Mesenchymal stem cell (in vitro differentiated cells and primary cell): Measurements from ENCODE around the gene ALDH1A3.

ENCODE experiments used
- DNase-seq: peaks from one replicate; pipeline ENCODE4 v3.0.0-alpha.2; 2013
- H2AFZ ChIP-seq: one replicate; pipeline ENCODE4 v1.6.1; 2013; ENCODE audit warnings: low read depth, mild to moderate bottlenecking, control low read depth, inconsistent platforms, low read length, moderate library complexity
- H2AK5ac ChIP-seq: 2 replicates; pipeline ENCODE4 v1.6.1; 2013; ENCODE audit warnings: low read length, moderate library complexity, mild to moderate bottlenecking, inconsistent platforms; ENCODE audit not compliant: severe bottlenecking
- H2BK120ac ChIP-seq: one replicate; pipeline ENCODE4 v1.6.1; 2013; ENCODE audit warnings: low read depth, mild to moderate bottlenecking, inconsistent platforms, low read length, moderate library complexity
- H2BK12ac ChIP-seq, 2 experiments: one replicate each; pipeline ENCODE4 v1.6.1; 2013; ENCODE audit warnings: inconsistent platforms in 2 of 2, low read length in 2 of 2, mild to moderate bottlenecking in 2 of 2, moderate library complexity in 2 of 2, control low read depth in 1 of 2
- H2BK15ac ChIP-seq: one replicate; pipeline ENCODE4 v1.6.1; 2013; ENCODE audit warnings: mild to moderate bottlenecking, low read depth, inconsistent platforms; ENCODE audit not compliant: poor library complexity, severe bottlenecking
- H2BK5ac ChIP-seq: 2 replicates; pipeline ENCODE4 v1.6.1; 2013; ENCODE audit warnings: low read depth, mild to moderate bottlenecking, low read length, control low read depth, inconsistent platforms; ENCODE audit not compliant: poor library complexity, severe bottlenecking
- H3K14ac ChIP-seq, 2 experiments: one replicate each; pipeline ENCODE4 v1.6.1; 2013; ENCODE audit warnings: inconsistent platforms in 2 of 2, low read length in 2 of 2, control low read depth in 1 of 2, mild to moderate bottlenecking in 1 of 2, moderate library complexity in 1 of 2
- H3K18ac ChIP-seq, 2 experiments: one replicate each; pipeline ENCODE4 v1.6.1; 2013; ENCODE audit warnings: inconsistent platforms in 2 of 2, low read length in 2 of 2, control low read depth in 1 of 2, low read depth in 1 of 2, mild to moderate bottlenecking in 1 of 2
- H3K23ac ChIP-seq, 2 experiments: one replicate each; pipeline ENCODE4 v1.6.1; 2013; ENCODE audit warnings: inconsistent platforms in 2 of 2, low read length in 2 of 2, mild to moderate bottlenecking in 2 of 2, moderate library complexity in 2 of 2, control low read depth in 1 of 2
- H3K27ac ChIP-seq: 2 replicates; pipeline ENCODE4 v1.5.1; 2013; ENCODE audit warnings: mild to moderate bottlenecking, moderate library complexity, low read length, control low read depth, inconsistent platforms; ENCODE audit not compliant: poor library complexity, severe bottlenecking
- H3K27me3 ChIP-seq, 2 experiments: 2 replicates each; pipeline versions ENCODE4 v1.6.1 to v1.7.0; 2013; ENCODE audit warnings: low read length in 2 of 2, mild to moderate bottlenecking in 2 of 2, moderate library complexity in 2 of 2, control low read depth in 1 of 2, inconsistent platforms in 1 of 2; ENCODE audit not compliant: control insufficient read depth in 1 of 2, insufficient read depth in 1 of 2
- H3K36me3 ChIP-seq, 2 experiments: 2 replicates each; pipeline versions ENCODE4 v1.6.1 to v1.7.0; 2013; ENCODE audit warnings: low read length in 2 of 2, control low read depth in 1 of 2, inconsistent platforms in 1 of 2, low read depth in 1 of 2, mild to moderate bottlenecking in 1 of 2; ENCODE audit not compliant: insufficient read depth in 2 of 2, control insufficient read depth in 1 of 2
- H3K4ac ChIP-seq, 2 experiments: one replicate each; pipeline ENCODE4 v1.6.1; 2013; ENCODE audit warnings: inconsistent platforms in 2 of 2, low read length in 2 of 2, mild to moderate bottlenecking in 2 of 2, moderate library complexity in 2 of 2, control low read depth in 1 of 2, low read depth in 1 of 2
- H3K4me1 ChIP-seq: 2 replicates; pipeline ENCODE4 v1.6.1; 2013; ENCODE audit warnings: low read depth, low read length, control low read depth; ENCODE audit not compliant: control insufficient read depth, insufficient read depth
- H3K4me2 ChIP-seq: 2 replicates; pipeline ENCODE4 v1.6.1; 2013; ENCODE audit warnings: low read length, mild to moderate bottlenecking, inconsistent platforms; ENCODE audit not compliant: poor library complexity, severe bottlenecking
- H3K4me3 ChIP-seq, 2 experiments: 2 replicates each; pipeline versions ENCODE4 v1.5.1 to v1.7.0; 2013; ENCODE audit warnings: low read length in 2 of 2, mild to moderate bottlenecking in 2 of 2, control low read depth in 1 of 2, low read depth in 1 of 2; ENCODE audit not compliant: insufficient read depth in 1 of 2
- H3K79me1 ChIP-seq: replicated peaks from 2 replicates; pipeline ENCODE4 v1.6.1; 2013; ENCODE audit warnings: mild to moderate bottlenecking, control low read depth, low read length, inconsistent platforms; ENCODE audit not compliant: poor library complexity, severe bottlenecking
- H3K9ac ChIP-seq: 2 replicates; pipeline ENCODE4 v1.7.0; 2013; ENCODE audit warnings: mild to moderate bottlenecking, low read length, moderate library complexity
- H3K9me3 ChIP-seq: 2 replicates; pipeline ENCODE4 v1.7.0; 2013; ENCODE audit warnings: mild to moderate bottlenecking, low read length; ENCODE audit not compliant: control insufficient read depth
- H4K8ac ChIP-seq: one replicate; pipeline ENCODE4 v1.6.1; 2013; ENCODE audit warnings: inconsistent platforms, mild to moderate bottlenecking, low read length, moderate library complexity
- H4K91ac ChIP-seq: one replicate; pipeline ENCODE4 v1.6.1; 2013; ENCODE audit warnings: mild to moderate bottlenecking, low read length, inconsistent platforms
- WGBS: methylation state at CpG from one replicate; pipeline ENCODE4 v1.1.7; 2013; ENCODE audit warnings: mixed read lengths; 5-methylcytosine and 5-hydroxymethylcytosine counted together

ALDH1A3 gene

DNA sequence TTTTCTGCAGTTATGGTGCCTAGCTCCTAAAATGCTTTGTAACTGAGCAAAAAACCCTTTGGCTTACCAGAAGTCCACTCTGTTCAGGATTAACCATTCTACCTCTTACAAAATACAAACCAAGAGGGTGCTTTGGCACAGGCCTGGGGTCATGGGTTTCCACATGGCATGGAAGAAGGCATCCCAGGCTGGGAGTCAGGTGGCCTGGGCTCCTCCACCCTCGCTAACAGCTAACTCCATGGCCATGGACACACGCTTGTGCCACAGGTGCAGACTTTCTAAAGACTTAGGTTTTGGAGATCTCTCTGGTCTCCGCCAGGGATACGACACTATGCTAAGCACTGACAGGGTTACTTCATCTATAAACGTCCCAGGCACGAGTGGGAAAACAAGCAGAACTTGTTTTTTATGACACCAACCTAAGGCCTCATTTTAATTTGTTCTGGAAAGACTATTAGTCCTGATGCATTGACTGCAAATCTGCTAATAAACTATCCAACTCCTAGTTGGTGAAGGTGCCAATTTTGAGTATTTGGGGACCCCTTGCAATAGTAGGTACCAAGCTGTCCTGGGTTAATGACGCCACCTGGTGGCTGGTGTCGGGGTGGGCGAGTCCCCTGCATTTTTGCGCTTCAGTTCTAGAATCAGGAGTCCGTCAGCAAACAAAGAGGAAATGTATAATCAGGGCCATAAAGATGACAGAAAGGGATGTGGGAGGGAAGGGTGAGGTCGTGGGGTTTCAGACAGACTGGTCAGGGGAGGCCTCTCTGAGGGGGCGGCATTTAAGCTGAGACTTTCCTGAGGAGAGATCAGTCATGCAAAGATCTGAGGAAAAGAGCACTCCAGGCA is 10.3 kb upstream of the ALDH1A3 start:
- H3K9ac ChIP-seq, result no peak overlapping the region
- H3K14ac ChIP-seq, result no peak overlapping the region
- no peak overlapping the region for H3K4ac ChIP-seq
- 61% methylated on average over 13 of the region's 13 CpGs for WGBS
- H3K27ac ChIP-seq, result no peak overlapping the region
- H3K18ac ChIP-seq, result no peak overlapping the region
- H2BK12ac ChIP-seq, result no peak overlapping the region
- no peak overlapping the region for H3K4me3 ChIP-seq
- H3K23ac ChIP-seq, result no peak overlapping the region
- no peak overlapping the region for H2BK120ac ChIP-seq
- H4K91ac ChIP-seq, result no peak overlapping the region
- H4K8ac ChIP-seq, result no peak overlapping the region
- no peaks in the 10 kb centered on the region for H3K79me1 ChIP-seq
- no peaks in the 10 kb centered on the region for H3K4me1 ChIP-seq
- H2AK5ac ChIP-seq, result no peak overlapping the region
- DNase-seq, result no peak
- H2BK5ac ChIP-seq, result no peak overlapping the region
- peaks cover 6% of the 10 kb centered on the region for H3K9me3 ChIP-seq
- no peaks in the 10 kb centered on the region for H3K36me3 ChIP-seq
- no peak overlapping the region for H3K4me2 ChIP-seq
- H2AFZ ChIP-seq, result no peak overlapping the region
- H3K27me3 ChIP-seq, result peaks cover 0 to 19% of the 10 kb centered on the region in 2 experiments
- no peak overlapping the region for H2BK15ac ChIP-seq

DNA sequence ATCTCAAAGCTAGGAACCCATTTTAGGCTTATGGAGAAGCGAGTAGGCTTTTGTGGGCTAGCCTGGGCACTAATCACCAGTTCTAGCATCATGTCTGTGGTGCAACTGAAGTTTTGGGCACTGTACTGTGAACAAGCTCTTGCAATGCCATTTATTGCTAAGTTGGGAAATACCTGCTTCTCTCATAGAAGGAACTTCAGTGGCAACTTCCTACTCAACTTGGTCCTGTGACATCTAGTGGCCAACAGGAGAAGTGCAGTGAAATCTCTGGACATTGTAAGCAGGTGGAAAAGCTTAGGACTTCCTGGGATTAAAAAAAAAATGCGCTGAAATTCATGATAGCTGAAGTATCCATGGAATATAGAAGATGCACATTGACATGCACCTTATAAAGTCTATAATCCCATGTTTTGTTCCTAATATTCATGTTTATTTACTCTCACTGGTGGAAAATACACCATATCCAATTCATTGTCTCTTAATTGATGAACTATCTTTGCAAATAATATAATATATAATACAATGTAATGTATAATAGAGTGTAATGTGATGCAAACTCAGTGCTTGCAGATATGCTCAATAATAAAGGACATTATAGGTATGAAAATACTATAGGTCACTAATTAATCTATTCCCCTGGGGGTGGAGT is 6.5 kb upstream of the ALDH1A3 start:
- H3K4me1 ChIP-seq, result no peaks in the 10 kb centered on the region
- H3K4me3 ChIP-seq, result no peak overlapping the region
- no peak overlapping the region for H3K4ac ChIP-seq
- H4K8ac ChIP-seq, result no peak overlapping the region
- no peak overlapping the region for H2BK5ac ChIP-seq
- no peaks in the 10 kb centered on the region for H3K36me3 ChIP-seq
- H2BK15ac ChIP-seq, result no peak overlapping the region
- H3K27ac ChIP-seq, result no peak overlapping the region
- H3K4me2 ChIP-seq, result no peak overlapping the region
- H3K9ac ChIP-seq, result no peak overlapping the region
- no peak overlapping the region for H3K14ac ChIP-seq
- H3K23ac ChIP-seq, result no peak overlapping the region
- no peak overlapping the region for H2AK5ac ChIP-seq
- peaks cover 0 to 53% of the 10 kb centered on the region in 2 experiments for H3K27me3 ChIP-seq
- no peak overlapping the region for H4K91ac ChIP-seq
- H3K79me1 ChIP-seq, result no peaks in the 10 kb centered on the region
- peak; percentile 86 for DNase-seq
- H2BK12ac ChIP-seq, result no peak overlapping the region
- no peak overlapping the region for H2BK120ac ChIP-seq
- WGBS, result 73% methylated on average over 1 of the region's 2 CpGs
- H3K18ac ChIP-seq, result no peak overlapping the region
- peaks cover 6% of the 10 kb centered on the region for H3K9me3 ChIP-seq
- no peak overlapping the region for H2AFZ ChIP-seq

DNA sequence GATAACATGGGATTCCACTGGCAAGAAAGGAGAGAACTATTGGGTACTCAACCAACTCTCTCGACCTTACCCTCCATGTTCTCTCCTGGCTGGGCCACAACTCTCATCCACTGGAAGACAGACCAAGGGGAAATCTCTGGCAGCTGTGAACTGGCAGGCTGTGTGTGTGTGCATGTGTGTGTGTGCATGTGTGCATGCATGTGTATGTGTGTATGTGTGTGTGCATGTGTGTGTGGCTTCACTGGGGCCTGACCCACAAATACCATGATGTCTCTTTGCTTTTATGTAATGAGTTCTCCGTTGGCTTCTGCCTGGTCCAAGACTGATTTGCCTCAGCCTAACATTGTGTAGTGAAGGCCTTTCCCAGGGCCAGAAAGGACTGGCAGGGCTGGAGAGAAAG is 4.1 kb upstream of the ALDH1A3 start:
- H3K9ac ChIP-seq, result no peak overlapping the region
- no peak overlapping the region for H3K4me2 ChIP-seq
- WGBS, result 83% methylated on average over 1 of the region's 2 CpGs
- H2BK5ac ChIP-seq, result no peak overlapping the region
- no peak overlapping the region for H3K4ac ChIP-seq
- no peaks in the 10 kb centered on the region for H3K36me3 ChIP-seq
- H3K23ac ChIP-seq, result no peak overlapping the region
- H3K9me3 ChIP-seq, result no peaks in the 10 kb centered on the region
- no peak overlapping the region for H4K91ac ChIP-seq
- H3K4me3 ChIP-seq, result no peak overlapping the region
- H2BK120ac ChIP-seq, result no peak overlapping the region
- H3K4me1 ChIP-seq, result peaks cover 17% of the 10 kb centered on the region
- H2AK5ac ChIP-seq, result no peak overlapping the region
- H3K27me3 ChIP-seq, result peaks cover 0 to 65% of the 10 kb centered on the region in 2 experiments
- H2BK12ac ChIP-seq, result no peak overlapping the region
- no peak overlapping the region for H2AFZ ChIP-seq
- H3K79me1 ChIP-seq, result no peaks in the 10 kb centered on the region
- H3K18ac ChIP-seq, result no peak overlapping the region
- H3K27ac ChIP-seq, result no peak overlapping the region
- H4K8ac ChIP-seq, result no peak overlapping the region
- DNase-seq, result no peak
- H3K14ac ChIP-seq, result no peak overlapping the region
- H2BK15ac ChIP-seq, result no peak overlapping the region

DNA sequence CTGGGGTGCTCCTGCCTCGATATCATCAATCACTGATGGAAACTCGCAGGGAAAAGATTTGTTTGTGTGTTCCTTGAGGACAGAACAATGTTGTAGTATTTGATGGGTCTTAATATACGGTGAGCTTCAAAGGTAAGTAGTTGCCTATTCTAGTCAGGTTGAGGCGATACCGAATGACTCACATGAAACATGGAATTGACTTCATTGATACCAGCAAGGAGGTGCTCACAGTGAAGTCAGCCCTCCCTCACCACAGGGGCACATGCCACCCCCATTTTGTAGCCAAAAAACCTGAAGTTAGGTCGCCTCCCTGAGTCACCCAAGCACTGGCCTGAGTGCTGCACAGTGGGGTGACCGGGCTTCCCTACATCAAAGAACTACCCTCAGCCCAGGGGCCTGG is 3.7 kb upstream of the ALDH1A3 start:
- Histone ChIP-seq H3K36me3 (no peaks in the 10 kb centered on the region), H3K18ac (peak overlapping the region in 1 of 2 experiments; percentile 54), H3K9ac (no peak overlapping the region), H2BK5ac (no peak overlapping the region), H4K91ac (no peak overlapping the region), H2BK120ac (no peak overlapping the region), H2AFZ (no peak overlapping the region), H2BK12ac (no peak overlapping the region), H3K4me2 (no peak overlapping the region), H4K8ac (no peak overlapping the region), H3K14ac (no peak overlapping the region), H3K27me3 (peaks cover 0 to 66% of the 10 kb centered on the region in 2 experiments), H3K4ac (no peak overlapping the region), H3K4me3 (no peak overlapping the region), H3K79me1 (no peaks in the 10 kb centered on the region), H2BK15ac (no peak overlapping the region), H3K4me1 (peaks cover 19% of the 10 kb centered on the region), H2AK5ac (no peak overlapping the region), H3K23ac (no peak overlapping the region), H3K9me3 (no peaks in the 10 kb centered on the region), H3K27ac (no peak overlapping the region)
- DNase-seq, result no peak
- WGBS, result 80% methylated on average over 6 of the region's 7 CpGs
